Measurements from ENCODE around the gene SCYGR6. TPM values are rescaled to one million over a fixed set of nuclear protein-coding genes. Genes with fewer than 3 reads are reported as not detected.

The SCYGR6 gene
- total RNA-seq, 1 experiment from 2014 or later: not detected

DNA sequence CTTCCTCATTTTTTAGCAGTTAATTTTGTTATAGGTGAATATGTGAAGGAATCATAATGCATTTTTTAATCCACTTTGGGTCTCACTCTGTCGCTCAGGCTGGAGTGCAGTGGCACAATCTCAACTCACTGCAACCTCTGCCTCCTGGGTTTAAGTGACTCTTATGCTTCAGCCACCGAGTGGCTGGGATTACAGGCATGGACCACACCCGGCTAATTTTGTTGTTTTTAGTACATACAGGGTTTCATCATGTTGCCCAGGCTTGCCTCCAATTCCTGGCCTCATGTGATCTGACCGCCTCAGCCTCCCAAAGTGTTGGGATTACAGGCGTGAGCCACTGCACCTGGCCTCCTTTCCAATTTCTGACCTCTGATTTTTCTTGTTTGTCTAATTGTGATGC, 40.3 kb downstream of the SCYGR6 start:
- Histone ChIP-seq H3K9me3 (ENCODE audit: control insufficient read depth in 1 of 2, insufficient read depth in 1 of 2, low read depth in 1 of 2, low read length in 2 of 2) (no peaks in the 10 kb centered on the region), H3K27ac (ENCODE audit: low read depth, low read length) (no peak overlapping the region), H3K4me2 (ENCODE audit: low read length) (no peak overlapping the region), H3K4me1 (ENCODE audit: control insufficient read depth in 1 of 2, insufficient read depth in 2 of 2, low read length in 2 of 2) (no peaks in the 10 kb centered on the region), H3K27me3 (ENCODE audit: insufficient read depth, low read length) (no peaks in the 10 kb centered on the region), H3K36me3 (ENCODE audit: control insufficient read depth in 1 of 2, insufficient read depth in 2 of 2, low read length in 2 of 2) (no peaks in the 10 kb centered on the region), H3K79me2 (ENCODE audit: insufficient read depth, low read length) (no peaks in the 10 kb centered on the region), H2AFZ (ENCODE audit: low read depth, low read length, poor library complexity, severe bottlenecking) (no peak overlapping the region), H3K4me3 (replicated peaks in 1 of 2; ENCODE audit: low read depth in 1 of 2, low read length in 2 of 2) (no peak overlapping the region), H3K9me2 (ENCODE audit: insufficient read depth) (no peaks in the 10 kb centered on the region), H4K20me1 (ENCODE audit: insufficient read depth) (no peaks in the 10 kb centered on the region), H3K9ac (ENCODE audit: low read length) (no peak overlapping the region)
- ATAC-seq (no peak), DNase-seq (ENCODE audit: low read depth, low spot score) (no peak)
- TF ChIP-seq CEBPB (IDR thresholded peaks at IDR 0.05; ENCODE audit: low read depth) (no peak), SRF (IDR thresholded peaks at IDR 0.05; ENCODE audit: low read depth) (no peak), EGR1 (IDR thresholded peaks at IDR 0.05; ENCODE audit: low read depth) (no peak), JUND (IDR thresholded peaks at IDR 0.05) (no peak), POLR2AphosphoS5 (IDR thresholded peaks at IDR 0.05; ENCODE audit: low read depth, low read length) (no peak), SP1 (IDR thresholded peaks at IDR 0.05; ENCODE audit: low read depth) (no peak), YY1 (IDR thresholded peaks at IDR 0.05; ENCODE audit: extremely low read depth, insufficient replicate concordance, low read depth, low read length) (no peak), FOSL1 (IDR thresholded peaks at IDR 0.05; ENCODE audit: low read depth) (no peak), ELF1 (IDR thresholded peaks at IDR 0.05; ENCODE audit: borderline replicate concordance, low read depth) (no peak), CBX3 (IDR thresholded peaks at IDR 0.05; ENCODE audit: low read depth) (no peak), EZH2 (IDR thresholded peaks at IDR 0.05) (no peak), ZFX (IDR thresholded peaks at IDR 0.05) (no peak)
- TF ChIP-seq, protein P1, sequence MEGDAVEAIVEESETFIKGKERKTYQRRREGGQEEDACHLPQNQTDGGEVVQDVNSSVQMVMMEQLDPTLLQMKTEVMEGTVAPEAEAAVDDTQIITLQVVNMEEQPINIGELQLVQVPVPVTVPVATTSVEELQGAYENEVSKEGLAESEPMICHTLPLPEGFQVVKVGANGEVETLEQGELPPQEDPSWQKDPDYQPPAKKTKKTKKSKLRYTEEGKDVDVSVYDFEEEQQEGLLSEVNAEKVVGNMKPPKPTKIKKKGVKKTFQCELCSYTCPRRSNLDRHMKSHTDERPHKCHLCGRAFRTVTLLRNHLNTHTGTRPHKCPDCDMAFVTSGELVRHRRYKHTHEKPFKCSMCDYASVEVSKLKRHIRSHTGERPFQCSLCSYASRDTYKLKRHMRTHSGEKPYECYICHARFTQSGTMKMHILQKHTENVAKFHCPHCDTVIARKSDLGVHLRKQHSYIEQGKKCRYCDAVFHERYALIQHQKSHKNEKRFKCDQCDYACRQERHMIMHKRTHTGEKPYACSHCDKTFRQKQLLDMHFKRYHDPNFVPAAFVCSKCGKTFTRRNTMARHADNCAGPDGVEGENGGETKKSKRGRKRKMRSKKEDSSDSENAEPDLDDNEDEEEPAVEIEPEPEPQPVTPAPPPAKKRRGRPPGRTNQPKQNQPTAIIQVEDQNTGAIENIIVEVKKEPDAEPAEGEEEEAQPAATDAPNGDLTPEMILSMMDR (IDR thresholded peaks at IDR 0.05 in 2 of 3, conservative IDR thresholded peaks at IDR 0.05 in 1 of 3; ENCODE audit: borderline replicate concordance in 1 of 3, insufficient read depth in 1 of 3, low read depth in 2 of 3, low read length in 2 of 3): no peak
- TF ChIP-seq, protein P2, sequence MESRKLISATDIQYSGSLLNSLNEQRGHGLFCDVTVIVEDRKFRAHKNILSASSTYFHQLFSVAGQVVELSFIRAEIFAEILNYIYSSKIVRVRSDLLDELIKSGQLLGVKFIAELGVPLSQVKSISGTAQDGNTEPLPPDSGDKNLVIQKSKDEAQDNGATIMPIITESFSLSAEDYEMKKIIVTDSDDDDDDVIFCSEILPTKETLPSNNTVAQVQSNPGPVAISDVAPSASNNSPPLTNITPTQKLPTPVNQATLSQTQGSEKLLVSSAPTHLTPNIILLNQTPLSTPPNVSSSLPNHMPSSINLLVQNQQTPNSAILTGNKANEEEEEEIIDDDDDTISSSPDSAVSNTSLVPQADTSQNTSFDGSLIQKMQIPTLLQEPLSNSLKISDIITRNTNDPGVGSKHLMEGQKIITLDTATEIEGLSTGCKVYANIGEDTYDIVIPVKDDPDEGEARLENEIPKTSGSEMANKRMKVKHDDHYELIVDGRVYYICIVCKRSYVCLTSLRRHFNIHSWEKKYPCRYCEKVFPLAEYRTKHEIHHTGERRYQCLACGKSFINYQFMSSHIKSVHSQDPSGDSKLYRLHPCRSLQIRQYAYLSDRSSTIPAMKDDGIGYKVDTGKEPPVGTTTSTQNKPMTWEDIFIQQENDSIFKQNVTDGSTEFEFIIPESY (IDR thresholded peaks at IDR 0.05; ENCODE audit: extremely low read depth, insufficient replicate concordance, low read length): no peak
- BruUV-seq (replicated peaks): no TSS peak
- ChIA-PET CTCF (no interaction called here), RAD21 (ENCODE audit: low non-redundant PET in 1 of 2, low total read pairs in 2 of 2, uncharacterized antibody in 2 of 2, unreplicated experiment in 2 of 2) (no interaction called here), POLR2A (no interaction called here)
- intact Hi-C loops (cut with micrococcal nuclease): no loop called here

Data from HCT116 (cell line).